Measurements from ENCODE around the gene MDN1. TPM values are rescaled to one million over a fixed set of nuclear protein-coding genes. Genes with fewer than 3 reads are reported as not detected.

MDN1 gene
- total and polyA plus RNA-seq, 2 of the 8 experiments (the other 6 are each of a cell fraction or from before 2014, with no cell fraction given) = 53.5 to 179 TPM

- TF ChIP-seq CHD7 (IDR thresholded peaks at IDR 0.05; ENCODE audit: insufficient replicate concordance, low read length) (no peak), HDAC6 (IDR thresholded peaks at IDR 0.05; ENCODE audit: low read depth, low read length) (no peak)
Measured at GRCh38 chr6:89745716-89746115, 73.9 kb downstream of the MDN1 start (continued).
